Measurements from ENCODE around the gene ING2.

DNA sequence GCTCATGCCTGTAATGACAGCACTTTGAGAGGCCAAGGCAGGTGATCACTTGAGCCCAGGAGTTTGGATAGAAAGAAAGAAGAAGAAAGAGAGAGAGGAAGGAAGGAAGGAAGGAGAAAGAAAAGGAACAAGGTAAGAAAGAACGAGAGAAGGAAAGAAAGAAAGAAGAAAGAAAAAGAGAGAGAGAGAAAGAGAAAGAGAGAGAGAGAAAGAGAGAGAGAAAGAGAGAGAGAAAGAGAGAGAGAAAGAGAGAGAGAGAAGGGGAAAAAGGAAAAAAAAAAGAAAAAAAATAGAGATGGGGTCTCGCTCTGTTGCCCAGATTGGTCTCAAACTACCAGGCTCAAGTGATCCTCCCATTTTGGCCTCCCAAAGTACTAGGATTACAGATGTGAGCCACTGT, 22.5 kb downstream of the ING2 start:
- TF ChIP-seq POLR2AphosphoS5 (IDR thresholded peaks at IDR 0.05; ENCODE audit: borderline replicate concordance, low read depth, low read length) (no peak), FOXP2 (optimal IDR thresholded peaks at IDR 0.05; ENCODE audit: control extremely low read depth, extremely low read length, insufficient read depth) (no peak)

All from SK-N-MC (cell line).